Measurements from ENCODE around the gene RIOX2.

Gene RIOX2

GRCh38 chr3:97935842-97936241 lies 36.4 kb downstream of the RIOX2 start:
- TF ChIP-seq SPI1 (IDR thresholded peaks at IDR 0.05; ENCODE audit: borderline replicate concordance, low read depth) = no peak
- no peak for TF ChIP-seq GABPA (IDR thresholded peaks at IDR 0.05; ENCODE audit: low read depth)
- no peak for TF ChIP-seq REST (IDR thresholded peaks at IDR 0.05; ENCODE audit: insufficient replicate concordance, low read depth)
- no peak for TF ChIP-seq CTCF (IDR thresholded peaks at IDR 0.05; ENCODE audit: insufficient read depth, low read length)
- TF ChIP-seq POLR2AphosphoS5 (IDR thresholded peaks at IDR 0.05; ENCODE audit: low read depth) = no peak
- Histone ChIP-seq H3K4me3 (replicated peaks; ENCODE audit: insufficient read depth, low read length) (no peak overlapping the region), H3K27me3 (ENCODE audit: insufficient read depth, poor library complexity, severe bottlenecking) (no peaks in the 10 kb centered on the region), H3K27ac (replicated peaks) (no peak overlapping the region)
- DNase-seq (ENCODE audit: low read depth in 1 of 2, low spot score in 1 of 2) = no peak

GRCh38 chr3:97934980-97935695 lies 37.1 kb downstream of the RIOX2 start:
- Histone ChIP-seq H3K4me3 (replicated peaks; ENCODE audit: insufficient read depth, low read length) (no peak overlapping the region), H3K27me3 (ENCODE audit: insufficient read depth, poor library complexity, severe bottlenecking) (no peaks in the 10 kb centered on the region), H3K27ac (replicated peaks) (no peak overlapping the region)
- TF ChIP-seq GABPA (IDR thresholded peaks at IDR 0.05; ENCODE audit: low read depth) (no peak), POLR2AphosphoS5 (IDR thresholded peaks at IDR 0.05; ENCODE audit: low read depth) (no peak), CTCF (IDR thresholded peaks at IDR 0.05; ENCODE audit: insufficient read depth, low read length) (no peak), REST (IDR thresholded peaks at IDR 0.05; ENCODE audit: insufficient replicate concordance, low read depth) (no peak), SPI1 (IDR thresholded peaks at IDR 0.05; ENCODE audit: borderline replicate concordance, low read depth) (no peak)
- no peak for DNase-seq (ENCODE audit: low read depth in 1 of 2, low spot score in 1 of 2)

- no peak for TF ChIP-seq POLR2AphosphoS5 (IDR thresholded peaks at IDR 0.05; ENCODE audit: low read depth)
- no peak for TF ChIP-seq REST (IDR thresholded peaks at IDR 0.05; ENCODE audit: insufficient replicate concordance, low read depth)
- no peak for TF ChIP-seq GABPA (IDR thresholded peaks at IDR 0.05; ENCODE audit: low read depth)
- no peak for TF ChIP-seq CTCF (IDR thresholded peaks at IDR 0.05; ENCODE audit: insufficient read depth, low read length)
- TF ChIP-seq SPI1 (IDR thresholded peaks at IDR 0.05; ENCODE audit: borderline replicate concordance, low read depth) = no peak
- peak in 1 of 2 experiments; percentile 4 for DNase-seq (ENCODE audit: low read depth in 1 of 2, low spot score in 1 of 2)
- no peak overlapping the region for H3K27ac ChIP-seq (replicated peaks)
- H3K4me3 ChIP-seq (replicated peaks; ENCODE audit: insufficient read depth, low read length) = no peak overlapping the region
- no peaks in the 10 kb centered on the region for H3K27me3 ChIP-seq (ENCODE audit: insufficient read depth, poor library complexity, severe bottlenecking)
Measured at GRCh38 chr3:97932387-97932801, 39.8 kb downstream of the RIOX2 start.
